Measurements from ENCODE around the gene NOB1.
"Not testable (repeated sequence)": the region's sequence is repeated elsewhere in the genome, so short reads cannot be mapped to it uniquely, and the experiment has no call there.

Gene NOB1

DNA sequence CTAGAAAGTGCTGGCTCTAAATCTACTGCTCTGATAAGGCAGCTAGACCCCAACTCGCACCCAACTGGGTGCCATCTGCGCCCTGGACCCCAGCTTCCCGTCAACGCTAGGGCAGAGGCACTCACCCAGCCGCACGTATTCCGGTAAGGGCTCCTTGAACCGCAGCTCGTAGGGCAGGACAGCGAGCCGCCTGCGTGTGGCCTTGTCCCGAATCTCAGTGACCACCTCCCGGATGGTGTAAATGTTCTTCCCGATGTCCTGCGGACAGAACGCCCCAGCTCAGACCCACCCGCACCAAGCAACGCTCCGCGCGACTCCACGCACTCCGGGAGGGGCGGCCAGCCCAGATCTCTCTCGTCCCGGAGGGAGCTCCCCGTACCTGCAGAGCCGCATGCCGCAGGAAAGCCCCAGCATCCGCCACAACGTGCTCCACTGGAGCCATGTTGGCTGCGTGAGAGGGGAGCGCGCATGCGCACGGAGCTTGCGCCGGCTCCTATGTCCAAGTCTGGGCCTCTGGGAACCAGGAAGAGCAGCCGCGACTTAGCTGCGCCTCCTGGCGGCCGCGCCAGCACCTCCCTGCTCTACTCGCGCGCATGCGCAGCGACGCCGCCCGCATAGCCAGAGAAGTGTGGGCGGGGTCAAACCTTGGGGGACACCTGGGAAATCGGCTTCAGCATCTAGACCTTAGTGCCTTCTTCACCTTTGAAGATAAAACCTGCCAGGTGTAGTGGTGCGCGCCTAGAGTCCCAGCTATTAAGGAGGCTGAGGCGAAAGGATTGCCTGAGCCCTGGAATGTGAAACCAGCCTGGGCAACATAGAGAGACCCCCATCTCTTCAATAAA, at the start of gene NOB1:
Gene NOB1 (minus strand): TSS at position 458 of the 842 bp plus-strand sequence. CDS start 16 bp downstream, at position 442.
- peak; percentile 87 to 91 for DNase-seq

- no peak for DNase-seq
Observed at GRCh38 chr16:69804297-69804696, 49.6 kb upstream of the NOB1 start.

GRCh38 chr16:69799611-69800031, 44.9 kb upstream of the NOB1 start:
- DNase-seq: no peak

GRCh38 chr16:69798466-69798865, 43.7 kb upstream of the NOB1 start:
- no peak for DNase-seq

DNA sequence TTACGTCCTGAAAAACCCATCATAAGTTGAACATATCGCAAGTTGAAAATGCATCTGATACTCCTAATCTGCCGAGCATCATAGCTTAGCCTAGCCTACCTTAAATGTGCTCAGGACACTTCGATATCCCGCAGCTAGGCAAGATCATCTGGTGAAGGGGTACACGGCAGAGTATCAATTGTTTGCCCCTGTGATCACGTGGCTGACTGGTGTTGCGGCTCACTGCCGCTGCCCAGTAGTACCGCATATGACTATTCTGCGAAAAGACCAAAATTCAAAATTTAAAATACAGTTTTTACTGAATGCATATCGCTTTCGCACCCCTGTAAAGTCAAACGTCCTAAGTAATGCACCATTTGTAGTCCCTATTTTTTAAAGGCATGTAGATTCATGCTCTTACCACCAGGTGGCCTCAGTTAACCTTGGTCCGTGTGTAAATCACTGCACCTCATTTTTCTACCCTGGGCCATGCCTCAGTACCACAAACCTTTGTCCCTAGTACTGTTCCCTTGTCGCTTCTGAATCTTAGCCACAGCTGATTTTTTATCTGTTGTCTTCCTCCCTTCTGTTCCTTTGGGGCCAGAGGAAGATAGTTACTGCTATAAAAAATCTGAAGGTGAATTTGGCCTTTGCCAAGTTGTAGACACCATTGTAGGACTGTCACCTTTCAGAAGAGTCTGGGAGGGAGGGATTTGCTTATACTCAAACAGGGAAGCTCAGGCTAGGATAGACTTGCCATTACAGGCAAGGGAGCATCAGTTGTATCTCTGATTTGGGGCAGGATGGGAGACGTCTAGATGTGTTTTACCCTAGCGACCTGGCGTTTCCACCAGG, 41.8 kb upstream of the NOB1 start:
- peak; percentile 3 to 26 for DNase-seq

- DNase-seq: no peak
Observed at GRCh38 chr16:69794486-69794885, 39.8 kb upstream of the NOB1 start.

- no peak for DNase-seq
Observed at GRCh38 chr16:69793526-69793925, 38.8 kb upstream of the NOB1 start.

DNA sequence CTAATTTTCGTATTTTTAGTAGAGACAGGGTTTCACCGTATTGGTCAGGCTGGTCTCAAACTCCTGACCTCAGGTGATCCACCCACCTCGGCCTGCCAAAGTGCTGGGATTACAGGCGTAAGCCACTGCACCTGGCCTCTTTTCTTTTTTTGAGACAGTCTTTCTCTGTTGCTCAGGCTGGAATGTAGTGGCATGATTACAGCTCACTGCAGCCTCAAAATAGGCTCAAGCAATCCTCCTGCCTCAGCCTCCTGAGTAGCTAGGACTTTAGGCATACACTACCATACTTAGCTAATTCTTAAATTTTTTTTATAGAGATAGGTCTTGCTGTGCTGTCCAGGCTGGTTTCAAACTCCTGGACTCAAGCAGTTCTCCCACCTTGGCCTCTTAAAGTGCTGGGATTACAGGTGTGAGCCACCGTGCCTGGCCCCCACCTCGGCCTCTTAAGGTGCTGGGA, 36.7 kb upstream of the NOB1 start:
- not testable (repeated sequence) for DNase-seq

GRCh38 chr16:69787883-69788282, 33.2 kb upstream of the NOB1 start:
- no peak for DNase-seq

- no peak for DNase-seq
Observed at GRCh38 chr16:69784586-69784985, 29.9 kb upstream of the NOB1 start.

DNA sequence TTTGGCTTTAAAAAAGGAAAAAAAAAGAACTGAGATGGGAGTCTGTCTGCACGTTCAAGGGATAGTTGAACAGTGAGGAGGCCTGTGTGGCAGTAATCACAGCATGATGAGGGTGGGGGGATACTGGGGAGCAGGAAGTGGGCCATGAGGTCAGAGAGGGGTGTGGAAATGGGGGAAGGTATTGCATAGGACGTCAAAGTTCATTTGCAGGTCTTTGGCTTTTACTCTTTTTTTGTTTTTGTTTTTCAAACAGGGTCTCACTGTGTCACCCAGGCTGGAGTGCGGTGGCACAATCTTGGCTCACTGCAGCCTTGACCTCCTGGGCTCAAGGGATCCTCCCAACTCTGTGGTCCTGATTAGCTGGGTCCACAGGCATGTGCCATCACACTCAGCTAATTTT, 26.4 kb upstream of the NOB1 start:
- DNase-seq: no peak

GRCh38 chr16:69779724-69780123, 25.0 kb upstream of the NOB1 start:
- DNase-seq: no peak

- no peak for DNase-seq
Observed at GRCh38 chr16:69775563-69775962, 20.8 kb upstream of the NOB1 start.

GRCh38 chr16:69773260-69773947, 18.7 kb upstream of the NOB1 start:
- no peak for DNase-seq

DNA sequence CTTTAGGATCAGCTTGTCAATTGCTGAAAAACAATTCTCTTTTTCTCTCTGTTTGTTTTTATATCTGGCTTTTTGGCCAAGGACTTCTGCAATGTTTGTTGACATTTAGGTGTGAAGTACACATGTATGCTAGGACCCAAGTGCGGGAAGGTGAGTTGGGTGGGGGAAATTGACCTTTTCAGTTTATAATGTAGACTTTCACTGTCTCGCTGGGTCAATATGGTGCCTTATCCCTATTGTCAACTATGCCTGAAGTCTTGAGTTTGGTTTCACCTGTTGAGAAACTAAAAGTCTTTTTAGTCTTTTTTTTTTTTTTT, 16.9 kb upstream of the NOB1 start:
- DNase-seq: no peak

GRCh38 chr16:69769404-69769803, 14.7 kb upstream of the NOB1 start:
- no peak for DNase-seq

DNA sequence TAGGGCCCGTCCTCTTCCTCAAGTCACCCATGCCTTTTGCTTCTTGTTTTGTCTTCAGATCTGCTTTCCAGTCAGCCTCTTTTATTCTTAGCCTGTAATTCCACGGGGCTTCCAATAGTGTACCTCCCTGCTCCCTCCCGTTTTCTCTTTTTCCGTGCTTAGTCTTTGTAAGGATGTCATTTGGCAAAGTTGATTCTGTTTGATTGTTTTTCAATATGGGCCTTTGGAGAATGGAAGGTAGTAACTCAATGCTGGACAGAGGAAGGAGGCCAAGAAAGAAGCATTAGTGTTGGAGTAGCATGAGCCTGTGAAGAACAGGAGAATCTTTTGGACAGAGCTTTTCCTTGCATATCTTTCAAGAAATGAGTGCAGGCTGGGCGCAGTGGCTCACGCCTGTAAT, 13.9 kb upstream of the NOB1 start:
- no peak for DNase-seq

GRCh38 chr16:69767459-69768229, 12.9 kb upstream of the NOB1 start:
- no peak for DNase-seq

DNA sequence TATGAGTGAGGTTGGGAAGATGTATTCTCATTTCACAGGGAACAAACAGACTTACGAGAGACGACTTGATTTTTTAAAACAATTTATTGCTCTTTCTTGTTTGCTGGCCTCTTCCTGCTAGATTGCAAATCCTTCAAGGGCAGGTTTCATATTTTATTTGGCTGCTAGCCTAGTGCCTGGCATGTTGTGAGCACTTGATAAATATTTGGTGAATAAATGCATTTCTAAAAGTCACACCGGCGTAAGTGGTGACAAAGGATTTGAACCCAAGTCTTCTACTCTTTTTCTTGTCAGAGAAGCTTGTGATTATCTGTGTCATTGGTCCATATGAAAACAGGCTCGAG, 8.8 kb upstream of the NOB1 start:
- no peak for DNase-seq

DNA sequence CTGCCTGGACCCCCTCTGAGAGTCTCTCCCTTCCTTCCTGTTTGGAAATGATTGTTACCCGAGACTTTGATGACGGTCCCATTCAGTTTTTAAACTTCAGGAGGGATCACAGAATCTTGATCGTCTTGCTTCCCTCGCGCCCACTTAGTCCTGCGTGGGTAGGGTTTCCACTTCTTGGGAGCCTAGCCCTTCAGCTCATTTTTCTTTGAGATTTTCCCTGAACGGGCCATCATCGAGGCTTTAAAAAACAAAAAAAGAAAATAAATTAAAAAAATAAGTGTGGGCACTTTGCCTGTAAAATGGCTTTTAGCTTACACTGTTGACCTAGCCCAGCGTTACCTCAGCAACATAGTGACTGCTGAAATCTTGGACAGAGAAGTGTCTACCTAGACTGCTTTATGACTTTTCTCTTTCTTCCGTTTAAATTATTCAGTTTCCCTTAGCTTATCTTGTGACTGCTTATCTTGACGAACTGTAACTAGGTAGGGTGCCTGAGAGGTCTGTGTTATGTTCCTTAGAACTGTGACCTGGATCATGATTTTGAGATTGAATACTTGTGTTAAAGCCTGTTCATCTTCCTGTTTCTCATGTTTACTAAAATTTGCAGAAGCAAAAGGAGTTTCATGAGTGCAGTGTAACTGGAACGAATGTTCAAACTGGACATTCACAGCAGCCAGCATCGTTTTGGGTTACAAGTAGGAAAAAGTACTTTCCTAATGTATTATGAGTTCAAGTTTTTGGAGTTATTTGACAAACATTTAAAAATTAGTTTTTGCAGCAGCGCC, 8.3 kb upstream of the NOB1 start:
- no peak for DNase-seq

- DNase-seq: peak; percentile 74 to 79
Observed at GRCh38 chr16:69761983-69762813, 7.5 kb upstream of the NOB1 start, which contains the start of gene WWP2. Gene WWP2, plus strand, starts transcription at chr16:69762332. Its CDS starts 24,679 bp downstream, at chr16:69787011.
